Thyroid gland (tissue), 4 donors: ENCODE results near the gene PLAAT3. TPM values are rescaled to one million over a fixed set of nuclear protein-coding genes. Genes with fewer than 3 reads are reported as not detected.
A peak's percentile ranks its signal among the peaks of the same experiment; 100 is the strongest.
"Not testable (repeated sequence)": the region's sequence is repeated elsewhere in the genome, so short reads cannot be mapped to it uniquely, and the experiment has no call there.

ENCODE experiments used
- DNase-seq, 2 donors: peaks; one replicate each; pipeline ENCODE4 v3.0.0-alpha.2; 2019
- H3K27ac ChIP-seq, 3 donors: fragments of 200-600 bp; sonication (generic); 1 replicate in 2 of 3; 2 replicates in 1 of 3; pipeline ENCODE4 v1.5.1; 2016 to 2019; ENCODE audit warnings: mild to moderate bottlenecking in 1 of 3, moderate library complexity in 1 of 3
- H3K27me3 ChIP-seq: fragments of 200-600 bp; sonication (generic); one replicate; pipeline ENCODE4 v1.5.1; 2019
- H3K36me3 ChIP-seq, 2 donors: fragments of 200-600 bp; sonication (generic); one replicate each; pipeline ENCODE4 v1.5.1; 2016 to 2019
- H3K4me1 ChIP-seq, 2 donors: fragments of 200-600 bp; sonication (generic); one replicate each; pipeline ENCODE4 v1.5.1; 2017 to 2019
- H3K4me3 ChIP-seq, 3 donors: fragments of 200-600 bp; sonication (generic); replicated peaks in 1 of 3; 1 replicate in 2 of 3; 2 replicates in 1 of 3; pipeline ENCODE4 v1.5.1; 2016; ENCODE audit warnings: mild to moderate bottlenecking in 1 of 3
- H3K9me3 ChIP-seq: fragments of 200-600 bp; sonication (generic); one replicate; pipeline ENCODE4 v1.5.1; 2017
- CTCF ChIP-seq, 6 experiments: fragments of 200-600 bp in 3 of 6; fragments of 450-650 bp in 3 of 6; sonication (generic) in 3 of 6; IDR thresholded peaks; one replicate each; pipeline ENCODE4 v1.5.1; 2016 to 2019; ENCODE audit warnings: antibody characterized with exemption in 6 of 6, mild to moderate bottlenecking in 2 of 6, inconsistent platforms in 1 of 6, moderate library complexity in 1 of 6
- POLR2A ChIP-seq, 2 donors: fragments of 450-650 bp; IDR thresholded peaks; one replicate each; pipeline ENCODE4 v1.6.1; 2017; ENCODE audit warnings: antibody characterized with exemption in 2 of 2, mild to moderate bottlenecking in 2 of 2, moderate library complexity in 1 of 2
- WGBS, 2 donors: methylation state at CpG; one replicate each; pipeline ENCODE4 v1.1.5; 2017; 5-methylcytosine and 5-hydroxymethylcytosine counted together
- intact Hi-C: fragments of 100-400 bp; cut with DNase I; formaldehyde crosslinking; loops from one replicate; pipeline ENCODE4 v1.15.1; 2023
- total RNA-seq, 4 donors: library from RNA; depleted of rRNA; stranded (reverse); fragments of >200 nt; gene quantifications; one replicate each; pipeline ENCODE4 v1.2.3, GENCODE V29; 2016

PLAAT3 gene
- total RNA-seq, 4 donors from 2014 or later: 42.8 to 96.0 (median 74.6) TPM

- DNase-seq: no peak
- intact Hi-C loops: no loop called here
- H3K9me3 ChIP-seq: no peaks in the 10 kb centered on the region
- peak overlapping the region in 1 of 3 donors; percentile 13 for H3K27ac ChIP-seq
- peaks cover 5 to 43% of the 10 kb centered on the region in 2 donors for H3K4me1 ChIP-seq
- no peaks in the 10 kb centered on the region for H3K36me3 ChIP-seq
- no peaks in the 10 kb centered on the region for H3K27me3 ChIP-seq
- H3K4me3 ChIP-seq: no peak overlapping the region
- WGBS, 2 donors: 94% methylated on average over 12 to 14 of the region's 14 CpGs
- TF ChIP-seq POLR2A (IDR thresholded peaks at IDR 0.05) (no peak), CTCF (IDR thresholded peaks at IDR 0.05) (no peak)
These were observed 4.2 kb downstream of the PLAAT3 start for GRCh38 chr11:63609971-63610580.

GRCh38 chr11:63609536-63609935 lies 4.7 kb downstream of the PLAAT3 start:
- no peaks in the 10 kb centered on the region for H3K36me3 ChIP-seq
- TF ChIP-seq CTCF (IDR thresholded peaks at IDR 0.05) (no peak), POLR2A (IDR thresholded peaks at IDR 0.05) (no peak)
- 81 to 92% methylated on average over 4 of the region's 4 CpGs for WGBS, 2 donors
- no peak for DNase-seq
- H3K27ac ChIP-seq: peak overlapping the region in 1 of 3 donors; percentile 13
- H3K4me3 ChIP-seq: no peak overlapping the region
- peaks cover 5 to 43% of the 10 kb centered on the region in 2 donors for H3K4me1 ChIP-seq
- H3K27me3 ChIP-seq: no peaks in the 10 kb centered on the region
- H3K9me3 ChIP-seq: no peaks in the 10 kb centered on the region
- intact Hi-C loops: no loop called here

- WGBS, 2 donors: 85 to 89% methylated on average over 11 of the region's 11 CpGs
- DNase-seq: no peak
- Histone ChIP-seq H3K9me3 (no peaks in the 10 kb centered on the region), H3K27ac (peak overlapping the region in 1 of 3 donors; percentile 13), H3K4me3 (no peak overlapping the region), H3K27me3 (no peaks in the 10 kb centered on the region), H3K4me1 (peaks cover 5 to 43% of the 10 kb centered on the region in 2 donors), H3K36me3 (no peaks in the 10 kb centered on the region)
- intact Hi-C loops: no loop called here
- TF ChIP-seq CTCF (IDR thresholded peaks at IDR 0.05) (no peak), POLR2A (IDR thresholded peaks at IDR 0.05) (no peak)
These were observed 5.6 kb downstream of the PLAAT3 start for GRCh38 chr11:63608353-63609345.

GRCh38 chr11:63603180-63603518 lies 11.1 kb downstream of the PLAAT3 start:
- TF ChIP-seq CTCF (IDR thresholded peaks at IDR 0.05): no peak
- no peak for TF ChIP-seq POLR2A (IDR thresholded peaks at IDR 0.05)
- intact Hi-C loops: no loop called here
- Histone ChIP-seq H3K27ac (no peak overlapping the region), H3K9me3 (no peaks in the 10 kb centered on the region), H3K27me3 (no peaks in the 10 kb centered on the region), H3K4me3 (no peak overlapping the region), H3K4me1 (peaks cover 0 to 19% of the 10 kb centered on the region in 2 donors), H3K36me3 (no peaks in the 10 kb centered on the region)
- WGBS, 2 donors: 56 to 57% methylated on average over 3 of the region's 3 CpGs
- no peak for DNase-seq

- H3K36me3 ChIP-seq, H3K9me3 ChIP-seq, H3K4me3 ChIP-seq, H3K27me3 ChIP-seq, intact Hi-C loops: not testable (repeated sequence)
- 80 to 84% methylated on average over 11 of the region's 11 CpGs for WGBS, 2 donors
- Histone ChIP-seq H3K27ac (peak overlapping the region in 1 of 3 donors; percentile 7), H3K4me1 (peaks cover 0 to 15% of the 10 kb centered on the region in 2 donors)
- DNase-seq: peak; percentile 46 to 52
These were observed 11.7 kb downstream of the PLAAT3 start for GRCh38 chr11:63602290-63603179.
